ENCODE results near the gene FTSJ1. TPM values are rescaled to one million over a fixed set of nuclear protein-coding genes. Genes with fewer than 3 reads are reported as not detected.
"Not testable (repeated sequence)": the region's sequence is repeated elsewhere in the genome, so short reads cannot be mapped to it uniquely, and the experiment has no call there.

The FTSJ1 gene
- total and polyA plus RNA-seq, 2 donors (not counting 1 experiment from before 2014, with no cell fraction given): 36.6 to 55.8 TPM

DNA sequence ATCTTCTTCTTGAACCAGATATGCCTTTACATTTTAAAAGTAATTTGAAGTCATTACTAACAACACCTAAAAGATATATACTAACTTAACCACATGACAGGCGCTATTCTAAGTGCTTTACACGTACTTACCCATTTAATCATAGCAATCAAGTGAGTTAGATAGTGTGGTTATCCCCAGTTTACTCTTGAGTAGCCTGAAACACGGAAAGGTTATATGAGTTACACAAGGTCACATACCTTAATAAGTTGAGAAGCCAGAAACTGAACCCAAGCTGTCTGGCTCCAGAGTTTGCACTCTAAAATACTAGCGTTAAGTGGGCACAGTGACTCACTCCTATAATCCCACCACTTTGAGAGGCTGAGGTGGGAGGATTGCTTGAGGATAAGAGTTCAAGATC is 45.8 kb upstream of the FTSJ1 start:
- H3K27ac ChIP-seq (ENCODE audit: low read length in 2 of 2); intact Hi-C loops (cut with micrococcal nuclease); H3K4me3 Mint-ChIP-seq; H3K79me2 ChIP-seq (ENCODE audit: control insufficient read depth, insufficient read depth, low read length); DNase-seq; H3K9me3 ChIP-seq (ENCODE audit: control extremely low read depth in 1 of 3, control insufficient read depth in 2 of 3, insufficient read depth in 1 of 3, low read length in 2 of 3); ATAC-seq (ENCODE audit: low read depth); POLR2A ChIA-PET; H3K9ac ChIP-seq (ENCODE audit: low read length); CTCF ChIA-PET; H4K20me1 ChIP-seq (ENCODE audit: control insufficient read depth, insufficient read depth, low read length, poor library complexity, severe bottlenecking); H3K4me1 Mint-ChIP-seq; H3K27ac Mint-ChIP-seq; H3K9me3 Mint-ChIP-seq (ENCODE audit: insufficient read depth); H3K4me1 ChIP-seq (ENCODE audit: control insufficient read depth in 2 of 2, insufficient read depth in 2 of 2, low read length in 2 of 2); H3K36me3 ChIP-seq (replicated peaks in 1 of 2; ENCODE audit: control extremely low read depth in 1 of 2, control insufficient read depth in 1 of 2, extremely low read depth in 1 of 2, insufficient read depth in 2 of 2, low read length in 1 of 2); H3K4me3 ChIP-seq (ENCODE audit: control extremely low read depth in 1 of 5, extremely low read depth in 1 of 5, insufficient read depth in 1 of 5, low read depth in 2 of 5, low read length in 4 of 5); H3K4me2 ChIP-seq (replicated peaks; ENCODE audit: low read depth, low read length, poor library complexity, severe bottlenecking); H2AFZ ChIP-seq (ENCODE audit: insufficient read depth, low read depth, low read length, poor library complexity, severe bottlenecking); H3K27me3 ChIP-seq (replicated peaks in 1 of 4; ENCODE audit: control extremely low read depth in 1 of 4, control insufficient read depth in 3 of 4, insufficient read depth in 4 of 4, low read length in 3 of 4); H3K27me3 Mint-ChIP-seq: not testable (repeated sequence)
- no CpG with 5 or more reads among the region's 4 CpGs for WGBS (ENCODE audit: insufficient coverage)

DNA sequence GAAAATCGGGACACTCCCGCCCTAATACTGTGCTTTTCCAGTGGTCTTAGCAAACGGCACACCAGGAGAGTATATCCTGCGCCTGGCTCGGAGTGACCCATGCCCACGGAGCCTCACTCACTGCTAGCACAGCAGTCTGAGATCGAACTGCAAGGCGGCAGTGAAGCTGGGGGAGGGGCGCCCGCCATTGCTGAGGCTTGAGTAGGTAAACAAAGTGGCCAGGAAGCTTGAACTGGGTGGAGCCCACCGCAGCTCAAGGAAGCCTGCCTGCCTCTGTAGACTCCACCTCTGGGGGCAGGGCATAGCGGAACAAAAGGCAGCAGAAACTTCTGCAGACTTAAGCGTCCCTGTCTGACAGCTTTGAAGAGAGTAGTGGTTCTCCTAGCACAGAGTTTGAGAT is 42.3 kb upstream of the FTSJ1 start:
- whole genome bisulfite sequencing (ENCODE audit: insufficient coverage): 93% methylated on average over 12 of the region's 13 CpGs

DNA sequence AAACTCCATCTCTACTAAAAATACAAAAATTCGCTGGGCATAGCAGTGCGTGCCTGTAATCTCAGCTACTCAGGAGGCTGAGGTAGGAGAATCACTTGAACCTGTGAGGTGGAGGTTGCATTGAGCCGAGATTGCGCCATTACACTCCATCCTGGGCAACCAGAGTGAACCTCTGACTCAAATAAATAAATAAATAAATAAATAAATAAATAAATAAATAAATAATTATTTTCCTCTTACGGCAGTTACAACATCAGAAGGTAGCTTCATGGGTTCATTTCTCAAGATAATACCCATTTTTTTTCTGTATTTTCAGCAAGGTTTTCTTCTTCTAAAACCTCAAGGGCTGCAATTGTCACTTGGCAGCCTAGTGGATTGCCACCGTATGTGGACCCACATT is 28.8 kb upstream of the FTSJ1 start:
- H4K20me1 ChIP-seq (ENCODE audit: control insufficient read depth, insufficient read depth, low read length, poor library complexity, severe bottlenecking); H3K4me3 Mint-ChIP-seq; H3K4me1 Mint-ChIP-seq; POLR2A ChIA-PET; H3K9ac ChIP-seq (ENCODE audit: low read length); CTCF ChIA-PET; H3K36me3 ChIP-seq (replicated peaks in 1 of 2; ENCODE audit: control extremely low read depth in 1 of 2, control insufficient read depth in 1 of 2, extremely low read depth in 1 of 2, insufficient read depth in 2 of 2, low read length in 1 of 2); H3K9me3 Mint-ChIP-seq (ENCODE audit: insufficient read depth); H3K79me2 ChIP-seq (ENCODE audit: control insufficient read depth, insufficient read depth, low read length); H3K9me3 ChIP-seq (ENCODE audit: control extremely low read depth in 1 of 3, control insufficient read depth in 2 of 3, insufficient read depth in 1 of 3, low read length in 2 of 3); ATAC-seq (ENCODE audit: low read depth); H2AFZ ChIP-seq (ENCODE audit: insufficient read depth, low read depth, low read length, poor library complexity, severe bottlenecking); DNase-seq; H3K27me3 Mint-ChIP-seq; H3K27ac ChIP-seq (ENCODE audit: low read length in 2 of 2); intact Hi-C loops (cut with micrococcal nuclease); H3K4me2 ChIP-seq (replicated peaks; ENCODE audit: low read depth, low read length, poor library complexity, severe bottlenecking); H3K27me3 ChIP-seq (replicated peaks in 1 of 4; ENCODE audit: control extremely low read depth in 1 of 4, control insufficient read depth in 3 of 4, insufficient read depth in 4 of 4, low read length in 3 of 4); H3K27ac Mint-ChIP-seq; H3K4me3 ChIP-seq (ENCODE audit: control extremely low read depth in 1 of 5, extremely low read depth in 1 of 5, insufficient read depth in 1 of 5, low read depth in 2 of 5, low read length in 4 of 5); H3K4me1 ChIP-seq (ENCODE audit: control insufficient read depth in 2 of 2, insufficient read depth in 2 of 2, low read length in 2 of 2): not testable (repeated sequence)
- no CpG with 5 or more reads among the region's 6 CpGs for WGBS (ENCODE audit: insufficient coverage)

More for the DNA sequence above, 42.3 kb upstream of the FTSJ1 start:
- H3K27ac Mint-ChIP-seq; H2AFZ ChIP-seq (ENCODE audit: insufficient read depth, low read depth, low read length, poor library complexity, severe bottlenecking); H3K4me2 ChIP-seq (replicated peaks; ENCODE audit: low read depth, low read length, poor library complexity, severe bottlenecking); H3K4me3 Mint-ChIP-seq; intact Hi-C loops (cut with micrococcal nuclease); H3K4me3 ChIP-seq (ENCODE audit: control extremely low read depth in 1 of 5, extremely low read depth in 1 of 5, insufficient read depth in 1 of 5, low read depth in 2 of 5, low read length in 4 of 5); H3K4me1 ChIP-seq (ENCODE audit: control insufficient read depth in 2 of 2, insufficient read depth in 2 of 2, low read length in 2 of 2); ATAC-seq (ENCODE audit: low read depth); H3K27me3 ChIP-seq (replicated peaks in 1 of 4; ENCODE audit: control extremely low read depth in 1 of 4, control insufficient read depth in 3 of 4, insufficient read depth in 4 of 4, low read length in 3 of 4); H3K9me3 ChIP-seq (ENCODE audit: control extremely low read depth in 1 of 3, control insufficient read depth in 2 of 3, insufficient read depth in 1 of 3, low read length in 2 of 3); H3K9me3 Mint-ChIP-seq (ENCODE audit: insufficient read depth); H3K9ac ChIP-seq (ENCODE audit: low read length); H3K4me1 Mint-ChIP-seq; H3K36me3 ChIP-seq (replicated peaks in 1 of 2; ENCODE audit: control extremely low read depth in 1 of 2, control insufficient read depth in 1 of 2, extremely low read depth in 1 of 2, insufficient read depth in 2 of 2, low read length in 1 of 2); POLR2A ChIA-PET; DNase-seq; H3K79me2 ChIP-seq (ENCODE audit: control insufficient read depth, insufficient read depth, low read length); H4K20me1 ChIP-seq (ENCODE audit: control insufficient read depth, insufficient read depth, low read length, poor library complexity, severe bottlenecking); H3K27me3 Mint-ChIP-seq; H3K27ac ChIP-seq (ENCODE audit: low read length in 2 of 2): not testable (repeated sequence)
- CTCF ChIA-PET: interaction anchor here (0.6 kb wide), 1 partner anchor 171 kb away, joined by 4 read pairs; no protein-coding TSS in a partner anchor

Measured in B cell (primary cell).